ENCODE data around the gene C16orf96.
A peak's percentile ranks its signal among the peaks of the same experiment; 100 is the strongest.

C16orf96 gene

DNA sequence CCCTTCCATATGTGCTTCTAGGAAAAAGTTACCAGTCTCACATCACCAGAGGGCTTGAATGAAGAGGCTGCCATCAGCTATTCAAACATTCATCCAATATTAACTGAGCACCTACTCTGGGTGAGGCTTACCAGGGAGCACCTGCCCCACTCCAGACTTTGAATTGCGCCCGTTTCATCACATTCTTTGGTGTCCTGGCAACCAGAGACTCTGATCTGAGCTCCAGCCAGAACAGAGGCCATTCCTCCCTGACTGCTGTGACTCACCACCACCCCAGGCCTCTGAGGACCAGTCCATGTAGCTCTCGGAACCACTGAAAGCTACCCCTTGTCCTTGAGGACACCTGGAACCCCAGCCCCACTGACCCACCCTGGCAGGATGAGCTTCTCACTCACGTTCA is at the start of gene C16orf96:
Gene C16orf96 (plus strand): TSS at position 229 of the 400 bp plus-strand sequence. CDS start 150 bp downstream, at position 379.
- Mint-ChIP-seq H3K27me3 (no peaks in the 10 kb centered on the region), H3K4me3 (no peak within 1 kb of the TSS), H3K27ac (no peak within 1 kb of the TSS), H3K36me3 (no peaks in the 10 kb centered on the region), H3K9me3 (no peaks in the 10 kb centered on the region), H3K4me1 (no peaks in the 10 kb centered on the region)
- no peak for ATAC-seq

- Mint-ChIP-seq H3K9me3 (no peaks in the 10 kb centered on the region), H3K36me3 (peaks cover 40% of the 10 kb centered on the region), H3K27ac (peak overlapping the region; percentile 89), H3K4me1 (peaks cover 44% of the 10 kb centered on the region), H3K27me3 (no peaks in the 10 kb centered on the region), H3K4me3 (no peak overlapping the region)
- peak; percentile 56 for ATAC-seq
Measured at GRCh38 chr16:4506450-4506849, 49.7 kb upstream of the C16orf96 start.

DNA sequence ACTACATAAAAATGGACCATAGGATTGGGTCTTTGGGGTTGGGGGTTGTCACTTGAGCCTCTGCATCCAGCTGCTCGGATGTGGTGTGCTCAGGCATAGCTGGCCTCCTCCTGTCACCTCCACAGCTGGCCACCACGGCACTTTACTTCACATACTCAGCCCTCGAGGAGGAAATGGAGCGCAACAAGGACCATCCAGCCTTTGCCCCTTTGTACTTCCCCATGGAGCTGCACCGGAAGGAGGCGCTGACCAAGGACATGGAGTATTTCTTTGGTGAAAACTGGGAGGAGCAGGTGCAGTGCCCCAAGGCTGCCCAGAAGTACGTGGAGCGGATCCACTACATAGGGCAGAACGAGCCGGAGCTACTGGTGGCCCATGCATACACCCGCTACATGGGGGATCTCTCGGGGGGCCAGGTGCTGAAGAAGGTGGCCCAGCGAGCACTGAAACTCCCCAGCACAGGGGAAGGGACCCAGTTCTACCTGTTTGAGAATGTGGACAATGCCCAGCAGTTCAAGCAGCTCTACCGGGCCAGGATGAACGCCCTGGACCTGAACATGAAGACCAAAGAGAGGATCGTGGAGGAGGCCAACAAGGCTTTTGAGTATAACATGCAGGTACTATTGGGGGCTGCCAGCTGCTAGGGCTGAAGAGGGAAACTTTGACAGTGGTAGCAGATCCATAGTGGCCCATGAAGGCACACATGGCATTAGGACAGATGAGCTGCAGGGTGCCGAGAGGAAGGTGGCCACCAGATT is 48.4 kb upstream of the C16orf96 start:
- Mint-ChIP-seq H3K27me3 (no peaks in the 10 kb centered on the region), H3K36me3 (peaks cover 53% of the 10 kb centered on the region), H3K9me3 (no peaks in the 10 kb centered on the region), H3K4me3 (no peak overlapping the region), H3K27ac (peak overlapping the region; percentile 89), H3K4me1 (peaks cover 46% of the 10 kb centered on the region)
- ATAC-seq = no peak

- ATAC-seq = no peak
- Mint-ChIP-seq H3K36me3 (peaks cover 60% of the 10 kb centered on the region), H3K4me1 (peaks cover 44% of the 10 kb centered on the region), H3K9me3 (no peaks in the 10 kb centered on the region), H3K4me3 (no peak overlapping the region), H3K27me3 (no peaks in the 10 kb centered on the region), H3K27ac (no peak overlapping the region)
Measured at GRCh38 chr16:4508806-4509205, 47.3 kb upstream of the C16orf96 start.

DNA sequence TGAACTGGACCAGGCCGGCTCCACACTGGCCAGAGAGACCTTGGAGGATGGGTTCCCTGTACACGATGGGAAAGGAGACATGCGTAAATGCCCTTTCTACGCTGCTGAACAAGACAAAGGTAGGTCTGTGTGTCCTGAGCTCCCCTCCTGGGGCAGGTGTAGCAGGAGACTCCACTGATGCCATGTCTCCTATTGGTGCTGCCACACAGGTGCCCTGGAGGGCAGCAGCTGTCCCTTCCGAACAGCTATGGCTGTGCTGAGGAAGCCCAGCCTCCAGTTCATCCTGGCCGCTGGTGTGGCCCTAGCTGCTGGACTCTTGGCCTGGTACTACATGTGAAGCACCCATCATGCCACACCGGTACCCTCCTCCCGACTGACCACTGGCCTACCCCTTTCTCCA is 46.7 kb upstream of the C16orf96 start:
- H3K27ac Mint-ChIP-seq = no peak overlapping the region
- no peaks in the 10 kb centered on the region for H3K27me3 Mint-ChIP-seq
- no peak for ATAC-seq
- H3K36me3 Mint-ChIP-seq = peaks cover 60% of the 10 kb centered on the region
- H3K4me1 Mint-ChIP-seq = peaks cover 47% of the 10 kb centered on the region
- H3K9me3 Mint-ChIP-seq = no peaks in the 10 kb centered on the region
- H3K4me3 Mint-ChIP-seq = no peak overlapping the region

- no peak overlapping the region for H3K4me3 Mint-ChIP-seq
Measured at GRCh38 chr16:4510131-4510530, 46.0 kb upstream of the C16orf96 start.

GRCh38 chr16:4510747-4511426 is 45.3 kb upstream of the C16orf96 start:
- Mint-ChIP-seq H3K27me3 (no peaks in the 10 kb centered on the region), H3K36me3 (peaks cover 63% of the 10 kb centered on the region), H3K4me3 (no peak overlapping the region), H3K9me3 (no peaks in the 10 kb centered on the region), H3K4me1 (peaks cover 48% of the 10 kb centered on the region), H3K27ac (no peak overlapping the region)
- ATAC-seq = no peak

More at GRCh38 chr16:4510131-4510530, 46.0 kb upstream of the C16orf96 start:
- peaks cover 48% of the 10 kb centered on the region for H3K4me1 Mint-ChIP-seq
- no peaks in the 10 kb centered on the region for H3K9me3 Mint-ChIP-seq
- ATAC-seq = no peak
- no peaks in the 10 kb centered on the region for H3K27me3 Mint-ChIP-seq
- peaks cover 60% of the 10 kb centered on the region for H3K36me3 Mint-ChIP-seq
- H3K27ac Mint-ChIP-seq = peak overlapping the region; percentile 49

DNA sequence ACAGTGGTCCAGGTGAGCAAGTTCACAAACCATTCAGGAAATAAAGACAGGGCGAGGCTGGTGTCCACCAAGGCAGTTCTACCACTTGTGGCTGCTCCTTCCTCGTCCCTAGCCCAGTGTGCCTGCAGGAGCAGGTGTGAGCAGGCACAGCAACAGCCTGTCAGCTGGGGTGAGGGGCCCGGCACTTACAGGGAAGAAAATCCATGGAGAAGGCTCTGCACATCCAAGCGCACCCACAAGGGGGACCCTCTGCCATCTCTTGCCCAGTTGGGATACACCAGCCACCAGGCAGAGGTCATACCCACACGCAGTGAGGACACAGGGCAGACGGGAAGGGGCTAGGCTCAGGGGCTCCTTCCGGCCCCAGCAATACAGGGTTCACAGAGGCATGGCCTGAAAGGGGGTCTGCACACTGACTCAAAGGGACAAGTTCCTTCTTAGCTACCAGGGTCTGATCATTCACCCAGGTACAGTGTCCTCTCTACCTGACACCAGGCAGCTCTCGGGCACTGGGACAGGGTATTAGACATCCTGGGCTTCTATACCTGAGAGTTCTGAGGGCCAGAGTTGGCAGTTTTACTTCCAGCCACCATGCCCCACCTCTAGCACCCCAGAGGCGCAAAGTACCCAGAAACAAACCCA is 44.6 kb upstream of the C16orf96 start:
- Mint-ChIP-seq H3K27ac (no peak overlapping the region), H3K4me3 (no peak overlapping the region), H3K9me3 (no peaks in the 10 kb centered on the region), H3K27me3 (no peaks in the 10 kb centered on the region), H3K4me1 (peaks cover 45% of the 10 kb centered on the region), H3K36me3 (peaks cover 59% of the 10 kb centered on the region)
- ATAC-seq = no peak

GRCh38 chr16:4512473-4512872 is 43.7 kb upstream of the C16orf96 start:
- Mint-ChIP-seq H3K27ac (no peak overlapping the region), H3K4me1 (peaks cover 45% of the 10 kb centered on the region), H3K4me3 (no peak overlapping the region), H3K36me3 (peaks cover 53% of the 10 kb centered on the region), H3K27me3 (no peaks in the 10 kb centered on the region), H3K9me3 (no peaks in the 10 kb centered on the region)
- ATAC-seq = no peak

DNA sequence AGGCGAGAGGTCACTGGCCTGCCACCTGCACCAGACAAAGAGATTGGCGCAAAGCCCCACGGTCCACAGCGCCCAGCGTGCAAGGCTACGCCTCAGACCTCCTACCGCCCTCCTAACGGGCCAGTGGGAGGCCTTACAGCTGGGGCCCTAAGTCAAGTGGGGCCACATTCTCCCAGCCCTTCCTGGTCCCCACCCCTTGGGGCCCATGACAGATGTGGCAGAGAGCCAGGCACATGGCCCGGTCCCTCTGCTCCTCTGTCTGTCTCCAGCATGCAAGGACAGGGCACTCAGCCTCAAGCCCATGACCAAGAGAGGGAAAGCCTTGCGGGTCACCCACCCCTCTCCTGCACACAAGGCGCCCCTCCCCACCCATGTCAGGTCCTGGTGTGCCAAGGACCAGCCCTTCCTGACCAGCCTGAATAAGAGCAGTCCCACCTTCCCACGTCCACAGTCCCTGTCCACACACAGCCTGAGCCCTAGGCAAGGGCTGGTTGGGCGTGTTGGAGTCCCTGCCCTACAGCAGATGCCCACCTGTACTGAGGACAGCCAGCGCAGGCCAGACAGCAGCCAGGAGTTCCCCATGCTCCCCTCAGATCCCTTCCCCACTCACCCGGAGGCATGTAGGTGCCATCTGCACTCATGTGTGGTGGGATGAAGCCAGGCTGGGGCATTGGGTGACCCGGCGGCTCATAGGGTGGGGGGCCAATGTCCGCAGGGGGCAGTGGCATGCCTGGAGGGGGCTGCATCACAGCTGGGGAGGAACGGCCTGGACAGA is 42.9 kb upstream of the C16orf96 start:
- Mint-ChIP-seq H3K27me3 (no peaks in the 10 kb centered on the region), H3K4me3 (no peak overlapping the region), H3K36me3 (peaks cover 45% of the 10 kb centered on the region), H3K9me3 (no peaks in the 10 kb centered on the region), H3K4me1 (peaks cover 50% of the 10 kb centered on the region), H3K27ac (peak overlapping the region; percentile 33)
- no peak for ATAC-seq

DNA sequence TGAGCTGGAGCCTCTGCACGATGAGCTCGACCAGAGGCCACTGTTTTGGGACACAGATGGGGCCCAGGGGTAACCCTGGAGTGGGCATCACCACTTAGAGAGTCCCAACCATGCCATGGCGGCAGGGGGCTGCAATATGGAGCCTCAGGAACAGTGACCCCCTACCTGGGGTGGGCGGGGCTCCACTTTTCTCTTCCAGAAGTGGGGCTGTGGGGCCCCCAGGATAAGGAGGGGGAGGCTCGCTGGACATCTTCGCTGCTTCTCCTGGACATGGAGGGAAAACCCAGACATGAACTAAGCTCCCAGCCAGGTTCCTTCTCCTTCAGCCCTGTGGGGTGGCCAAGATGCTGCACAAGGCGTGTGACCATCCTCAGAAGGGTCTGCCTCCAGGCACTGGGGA is 42.3 kb upstream of the C16orf96 start:
- Mint-ChIP-seq H3K4me3 (no peak overlapping the region), H3K27me3 (no peaks in the 10 kb centered on the region), H3K4me1 (peaks cover 54% of the 10 kb centered on the region), H3K36me3 (peaks cover 45% of the 10 kb centered on the region), H3K9me3 (no peaks in the 10 kb centered on the region), H3K27ac (peak overlapping the region; percentile 82)
- ATAC-seq = no peak

DNA sequence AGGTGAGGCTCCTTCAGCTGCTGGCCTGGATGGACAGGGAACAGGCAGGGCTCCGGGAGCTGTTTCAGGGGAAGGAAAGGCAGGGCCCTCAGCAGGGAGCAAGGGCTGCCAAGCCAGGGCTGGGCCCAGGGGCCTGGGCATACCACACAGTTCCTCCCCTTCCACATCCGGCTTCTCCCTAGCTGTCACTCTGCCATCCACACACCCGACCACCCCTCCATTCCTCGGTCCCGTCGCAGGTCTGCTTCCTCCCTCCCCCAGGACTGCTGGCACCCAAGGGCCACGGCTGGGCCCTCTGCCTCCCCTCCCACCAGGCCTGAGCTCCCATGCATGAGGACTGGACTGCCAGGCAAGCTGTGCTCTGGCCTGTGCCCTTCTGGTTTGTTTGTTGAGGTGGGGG is 41.5 kb upstream of the C16orf96 start:
- Mint-ChIP-seq H3K4me3 (no peak overlapping the region), H3K4me1 (peaks cover 54% of the 10 kb centered on the region), H3K9me3 (no peaks in the 10 kb centered on the region), H3K27ac (peak overlapping the region; percentile 82), H3K27me3 (no peaks in the 10 kb centered on the region), H3K36me3 (peaks cover 42% of the 10 kb centered on the region)
- ATAC-seq = no peak

- peak; percentile 92 for ATAC-seq
- peak overlapping the region; percentile 82 for H3K27ac Mint-ChIP-seq
- peaks cover 54% of the 10 kb centered on the region for H3K4me1 Mint-ChIP-seq
- H3K9me3 Mint-ChIP-seq = no peaks in the 10 kb centered on the region
- peak overlapping the region; percentile 22 for H3K4me3 Mint-ChIP-seq
- no peaks in the 10 kb centered on the region for H3K27me3 Mint-ChIP-seq
- peaks cover 32% of the 10 kb centered on the region for H3K36me3 Mint-ChIP-seq
Measured at GRCh38 chr16:4515611-4516233, 40.4 kb upstream of the C16orf96 start.

DNA sequence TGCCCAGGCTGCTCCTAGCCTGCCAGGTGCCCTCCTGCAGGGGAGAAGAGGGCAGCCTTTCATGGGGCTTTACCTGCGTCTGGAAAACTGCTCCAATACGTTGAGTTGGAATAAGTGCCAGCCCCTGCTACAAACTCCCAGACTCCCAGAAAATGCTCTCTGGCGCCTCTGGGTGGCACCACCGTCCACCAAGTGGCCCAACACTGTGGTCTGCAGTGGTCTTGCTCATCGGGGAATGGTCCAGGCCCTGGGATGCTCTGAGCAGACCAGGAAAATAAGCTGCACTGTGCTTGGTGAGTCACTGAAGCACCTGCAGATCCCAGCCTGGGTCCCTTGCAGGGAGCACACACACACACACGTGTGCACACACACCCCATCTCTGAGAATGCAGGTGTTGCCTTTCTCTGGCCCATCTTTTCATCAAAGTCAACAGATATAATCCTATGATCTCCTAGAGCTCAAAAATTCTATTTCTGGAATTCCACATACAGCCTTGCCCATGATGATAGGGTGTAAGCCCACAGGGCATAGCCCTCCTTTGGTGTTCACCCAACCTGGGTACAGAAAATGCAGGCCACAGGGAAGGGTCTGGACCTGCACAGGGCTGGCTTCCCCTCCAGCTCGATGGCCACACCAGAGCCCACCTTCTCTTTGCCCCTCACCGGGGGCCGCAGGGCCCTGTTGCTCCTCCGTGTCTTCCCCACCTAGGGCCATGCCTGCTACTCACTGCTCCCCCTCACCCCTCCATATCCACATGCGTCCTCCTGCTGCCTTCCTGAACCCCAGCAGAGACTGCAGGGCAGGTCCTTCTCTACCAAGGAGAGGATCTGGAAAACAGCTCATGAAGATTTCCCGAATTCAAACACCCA is 38.1 kb upstream of the C16orf96 start:
- Mint-ChIP-seq H3K27ac (no peak overlapping the region), H3K9me3 (no peaks in the 10 kb centered on the region), H3K36me3 (peaks cover 12% of the 10 kb centered on the region), H3K4me3 (no peak overlapping the region), H3K4me1 (peaks cover 40% of the 10 kb centered on the region), H3K27me3 (no peaks in the 10 kb centered on the region)
- no peak for ATAC-seq

Measured in stimulated activated memory B cell treated with anti-CD40 and anti-IgM and Interleukin-4, amounts not matched to agents 10 μg/mL and 1 μg/mL and 100 μg/mL, for 72 hours (primary cell).